ENCODE measurements around the gene SMIM17.
A peak's percentile ranks its signal among the peaks of the same experiment; 100 is the strongest.

Gene SMIM17

DNA sequence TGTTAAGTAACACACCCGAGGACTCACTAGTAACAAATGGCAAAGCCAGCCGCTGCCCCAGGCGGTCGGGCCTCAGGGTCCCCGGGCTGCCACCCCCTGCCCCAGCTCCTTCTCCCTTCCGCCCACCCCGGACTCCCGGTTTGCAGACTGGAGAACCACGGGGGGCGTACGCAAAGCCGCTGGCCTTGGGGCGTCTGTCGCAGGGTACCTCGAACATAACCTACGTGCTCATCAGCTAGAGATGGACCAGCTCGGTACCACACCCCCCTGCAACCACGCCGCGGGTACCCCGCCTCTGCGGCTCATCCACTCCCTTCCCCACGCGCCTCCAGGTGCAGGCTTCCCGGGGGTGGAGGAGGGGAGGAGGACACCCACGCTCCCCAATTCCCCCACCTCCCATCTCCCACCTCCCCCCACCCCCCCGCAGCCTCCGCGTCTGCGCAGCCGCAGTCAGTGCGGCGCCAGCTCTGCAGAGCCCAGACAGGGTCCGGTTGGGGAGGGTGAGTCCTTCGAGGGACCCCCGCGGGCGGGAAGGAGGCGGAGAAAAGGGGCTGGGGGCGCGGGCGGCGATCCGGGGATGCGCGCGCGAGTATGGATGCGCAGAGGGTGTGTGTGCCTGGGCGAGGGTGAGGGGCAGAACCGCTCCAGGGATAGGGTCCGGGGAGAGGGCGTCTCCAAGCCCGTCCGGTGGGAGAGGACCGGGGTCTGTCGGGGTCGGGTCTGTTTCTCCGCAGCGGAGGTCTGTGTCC, at the start of gene SMIM17:
Gene SMIM17 (plus strand): TSS at position 449 of the 749 bp plus-strand sequence. CDS start 2,509 bp downstream, outside the sequence.
- FAIRE-seq (no peak), DNase-seq (ENCODE audit: insufficient read length, low spot score) (no peak)

DNA sequence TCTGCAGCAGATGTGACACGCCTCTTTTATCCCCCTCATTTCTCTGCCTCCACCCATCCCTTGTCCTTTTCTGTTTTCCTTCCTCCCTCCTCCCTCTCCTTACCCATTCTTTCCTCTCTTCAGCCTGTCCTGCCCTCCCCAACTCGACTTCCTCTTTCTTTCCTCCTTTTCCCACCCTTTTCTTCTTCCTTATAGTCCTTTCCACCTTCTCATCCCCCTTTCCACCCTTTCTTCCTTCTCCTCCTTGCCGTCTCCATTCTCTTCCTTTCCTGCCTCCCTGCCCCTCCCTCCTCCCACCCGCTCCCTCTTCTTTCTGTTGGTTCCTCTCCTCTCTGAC, 48.5 kb upstream of the SMIM17 start:
- FAIRE-seq (no peak), DNase-seq (ENCODE audit: insufficient read length, low spot score) (no peak)

DNA sequence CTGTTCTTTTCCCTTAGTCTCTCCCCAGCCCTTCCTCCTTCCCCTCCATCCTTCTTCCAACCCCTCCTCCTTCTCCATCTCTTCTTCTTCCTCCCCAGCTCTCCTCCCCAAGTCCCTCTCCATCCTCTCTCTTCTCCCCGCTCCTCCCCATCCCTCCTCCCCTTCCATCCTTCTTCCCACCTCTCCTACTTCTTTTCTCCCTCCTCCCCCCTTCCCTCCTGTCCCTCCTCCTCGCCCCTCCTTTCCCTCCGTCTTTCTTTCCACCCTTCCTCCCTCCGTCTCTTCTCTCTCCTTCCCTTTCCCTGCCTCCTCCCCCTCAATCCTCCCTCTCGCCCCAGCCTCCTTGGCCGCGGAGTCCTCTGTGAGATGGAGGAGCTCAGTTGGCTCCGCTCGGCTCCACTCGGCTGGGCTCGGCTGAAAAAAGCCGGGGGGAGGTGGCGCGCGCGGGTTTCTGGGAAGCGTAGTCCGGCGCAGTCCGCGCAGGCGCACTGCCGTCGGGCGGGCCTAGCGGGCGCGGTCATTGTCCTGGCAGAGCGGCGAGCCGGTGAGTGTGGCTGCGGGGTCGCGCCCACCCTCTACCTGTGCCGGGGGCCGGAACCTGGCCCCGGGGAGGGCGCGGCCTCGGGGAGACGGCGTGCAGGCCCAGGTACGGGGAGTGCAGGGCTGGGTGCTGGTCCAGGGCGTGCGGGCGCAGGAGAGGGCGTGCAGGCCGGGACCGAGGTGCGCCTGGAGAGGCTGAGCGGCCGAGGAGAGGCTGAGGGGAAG, 48.0 kb upstream of the SMIM17 start, which contains the start of gene ZNF71:
Gene ZNF71 (plus strand): TSS at position 520 of the 765 bp plus-strand sequence. CDS start 6,257 bp downstream, outside the sequence.
- FAIRE-seq (peak; percentile 35), DNase-seq (ENCODE audit: insufficient read length, low spot score) (peak; percentile 82)

- DNase-seq (ENCODE audit: insufficient read length, low spot score) = no peak
- FAIRE-seq = no peak
These were observed 47.4 kb upstream of the SMIM17 start for GRCh38 chr19:56595548-56595899.

GRCh38 chr19:56596676-56597075, 46.3 kb upstream of the SMIM17 start:
- DNase-seq (ENCODE audit: insufficient read length, low spot score) = no peak
- FAIRE-seq = no peak

DNA sequence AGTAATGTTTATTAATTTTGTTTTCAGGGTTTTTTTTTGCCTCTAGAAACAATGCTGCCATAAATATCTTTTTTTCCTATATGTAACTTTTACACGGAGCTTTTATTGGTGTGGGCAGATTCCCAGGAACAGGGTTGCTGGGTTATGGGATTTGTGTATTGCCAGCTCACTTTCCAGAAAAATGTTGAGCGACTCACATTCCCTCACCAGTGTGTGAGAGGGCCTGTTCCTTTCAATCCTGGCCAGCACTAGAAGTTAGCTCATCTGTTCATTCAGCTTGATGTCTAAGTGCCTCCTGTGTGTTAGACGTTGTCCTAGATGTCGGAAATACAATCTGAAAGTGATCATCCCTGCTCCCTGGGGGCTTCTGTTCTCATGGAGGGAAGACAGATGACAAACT, 45.3 kb upstream of the SMIM17 start:
- FAIRE-seq = no peak
- no peak for DNase-seq (ENCODE audit: insufficient read length, low spot score)

- no peak for DNase-seq (ENCODE audit: insufficient read length, low spot score)
- FAIRE-seq = no peak
These were observed 41.6 kb upstream of the SMIM17 start for GRCh38 chr19:56601375-56601774.

- FAIRE-seq (no peak), DNase-seq (ENCODE audit: insufficient read length, low spot score) (no peak)
These were observed 39.1 kb upstream of the SMIM17 start for GRCh38 chr19:56603829-56604228.

DNA sequence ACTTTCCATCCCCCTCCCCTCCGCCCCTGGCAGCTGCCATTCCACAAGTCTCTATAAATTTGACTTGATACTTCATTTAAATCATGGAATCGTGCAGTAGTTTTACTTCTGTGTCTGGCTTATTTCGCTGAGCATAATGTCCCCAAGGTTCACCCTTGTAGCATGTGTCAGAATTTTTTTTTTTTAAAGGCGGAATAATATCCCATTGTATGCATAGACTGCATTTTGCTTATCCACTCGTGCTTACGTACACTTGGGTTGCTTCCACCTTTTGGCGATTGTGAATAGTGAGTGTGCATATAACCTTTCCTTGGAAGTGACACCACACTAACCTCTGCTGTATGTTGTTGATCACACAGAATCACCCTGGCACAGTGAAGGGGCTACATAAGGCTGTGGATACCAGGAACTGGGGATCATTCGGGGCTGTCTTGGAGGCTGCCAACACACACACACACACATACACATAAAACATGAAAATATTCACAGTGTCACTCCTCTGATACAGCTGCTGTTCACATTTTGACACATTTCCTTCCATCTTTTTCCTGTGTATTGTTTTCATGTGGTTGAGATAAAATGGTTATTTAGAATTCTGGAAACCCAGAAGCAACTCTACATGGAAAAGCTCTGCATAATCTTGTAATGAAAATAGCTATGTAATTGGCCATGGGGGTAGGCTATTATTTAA, 34.5 kb upstream of the SMIM17 start:
- DNase-seq (ENCODE audit: insufficient read length, low spot score) (no peak), FAIRE-seq (no peak)

DNA sequence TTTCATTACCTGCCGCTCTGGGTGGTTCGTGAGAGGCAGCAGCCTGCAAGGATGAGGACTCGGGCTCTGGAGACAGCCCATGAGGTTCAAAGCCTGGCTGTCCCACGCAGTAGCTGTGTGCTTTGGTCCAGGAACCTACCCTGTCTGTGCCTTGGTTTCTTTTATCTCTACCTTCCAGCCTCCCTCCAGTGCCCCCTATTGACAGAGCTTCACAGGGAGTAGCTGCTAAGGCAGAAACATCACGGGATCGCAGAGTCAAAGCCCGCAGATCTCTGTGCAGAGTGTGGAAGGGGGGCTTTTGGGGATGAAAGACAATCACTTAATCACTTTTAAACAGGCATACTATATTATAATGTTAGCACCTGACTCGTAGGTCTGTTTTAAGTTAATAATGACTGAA, 31.7 kb upstream of the SMIM17 start:
- no peak for DNase-seq (ENCODE audit: insufficient read length, low spot score)
- no peak for FAIRE-seq

DNA sequence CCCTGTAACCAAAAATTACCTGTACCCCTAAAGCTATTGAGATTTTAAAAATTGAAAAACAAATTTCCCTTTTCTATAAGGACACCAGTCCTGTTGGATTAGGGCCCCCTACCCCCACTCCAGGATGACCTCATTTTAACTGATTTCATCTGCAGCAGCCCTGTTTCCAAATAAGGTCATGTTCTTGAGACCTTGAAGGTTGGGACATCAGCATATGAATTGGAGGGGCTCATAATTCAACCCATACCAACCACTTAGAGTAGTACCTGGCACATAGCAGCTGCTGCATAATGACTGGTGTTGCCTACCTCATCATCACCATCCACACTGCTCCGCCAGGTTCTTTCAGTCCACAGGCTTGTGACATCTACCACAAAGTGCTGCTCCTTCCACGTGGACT, 30.2 kb upstream of the SMIM17 start:
- DNase-seq (ENCODE audit: insufficient read length, low spot score) (no peak), FAIRE-seq (no peak)

DNA sequence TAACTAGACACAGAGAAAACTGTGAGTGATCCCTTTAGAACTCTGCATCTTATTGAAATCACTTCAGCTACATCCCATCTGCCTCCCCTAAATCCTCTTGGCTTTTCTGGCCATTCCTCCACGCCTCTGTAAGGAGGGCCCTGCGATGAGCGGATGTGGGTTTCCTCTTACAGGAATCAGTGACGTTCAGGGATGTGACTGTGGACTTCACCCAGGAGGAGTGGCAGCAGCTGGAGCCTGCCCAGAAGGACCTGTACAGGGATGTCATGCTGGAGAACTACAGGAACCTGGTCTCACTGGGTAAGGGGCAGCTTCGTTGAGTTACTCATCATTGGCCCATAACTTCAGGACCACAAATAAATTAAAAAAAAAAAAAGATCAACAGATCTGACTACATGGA, 29.3 kb upstream of the SMIM17 start:
- DNase-seq (ENCODE audit: insufficient read length, low spot score) = no peak
- FAIRE-seq = no peak

- no peak for FAIRE-seq
- no peak for DNase-seq (ENCODE audit: insufficient read length, low spot score)
These were observed 25.4 kb upstream of the SMIM17 start for GRCh38 chr19:56617531-56617930.

DNA sequence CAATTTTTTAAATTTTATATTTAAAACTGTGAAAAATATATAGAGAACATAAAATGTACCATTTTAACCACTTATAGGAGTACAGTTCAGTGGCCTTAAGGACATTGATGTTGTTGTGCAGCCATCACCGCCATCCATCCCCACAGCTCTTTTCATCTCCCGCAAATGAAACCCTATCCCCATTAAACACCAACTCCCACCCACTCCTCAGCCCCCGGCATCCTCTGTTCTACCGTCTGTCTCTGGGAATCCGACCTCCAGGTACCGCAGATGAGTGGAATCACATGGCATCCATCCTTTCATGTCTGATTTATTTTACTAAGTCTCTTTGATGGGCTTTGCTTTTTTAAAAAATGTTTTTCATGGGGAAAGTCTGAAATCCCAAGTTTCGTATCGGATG, 23.8 kb upstream of the SMIM17 start:
- FAIRE-seq = no peak
- no peak for DNase-seq (ENCODE audit: insufficient read length, low spot score)

DNA sequence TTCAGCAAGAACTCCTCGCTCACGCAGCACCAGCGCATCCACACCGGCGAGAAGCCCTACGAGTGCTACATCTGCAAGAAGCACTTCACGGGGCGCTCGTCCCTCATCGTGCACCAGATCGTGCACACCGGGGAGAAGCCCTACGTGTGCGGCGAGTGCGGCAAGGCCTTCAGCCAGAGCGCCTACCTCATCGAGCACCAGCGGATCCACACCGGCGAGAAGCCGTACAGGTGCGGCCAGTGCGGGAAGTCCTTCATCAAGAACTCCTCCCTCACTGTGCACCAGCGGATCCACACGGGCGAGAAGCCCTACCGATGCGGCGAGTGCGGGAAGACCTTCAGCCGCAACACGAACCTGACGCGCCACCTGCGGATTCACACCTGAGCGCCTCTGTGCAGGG, 20.6 kb upstream of the SMIM17 start:
- no peak for DNase-seq (ENCODE audit: insufficient read length, low spot score)
- no peak for FAIRE-seq

DNA sequence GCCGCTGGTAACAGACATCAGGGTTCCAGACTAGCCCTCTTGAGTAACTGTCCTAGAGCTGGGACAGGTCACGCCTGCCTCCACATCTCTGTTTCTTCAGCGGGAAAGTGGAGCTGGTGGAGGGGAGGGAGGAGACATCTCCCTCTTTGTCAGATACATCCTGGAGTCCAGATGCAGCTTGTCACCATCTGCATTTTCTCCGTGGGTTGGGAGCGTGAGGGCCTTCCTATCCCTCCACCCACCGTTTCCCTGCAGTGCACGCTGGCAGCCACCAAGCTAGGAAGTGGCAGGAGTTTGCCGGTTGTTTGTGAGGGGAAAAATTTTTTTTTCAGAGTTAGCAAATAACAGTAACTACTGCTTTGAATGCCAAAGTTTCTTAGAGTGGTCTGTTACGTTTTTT, 20.0 kb upstream of the SMIM17 start:
- no peak for FAIRE-seq

GRCh38 chr19:56625708-56626107, 17.3 kb upstream of the SMIM17 start:
- FAIRE-seq (no peak), DNase-seq (ENCODE audit: insufficient read length, low spot score) (no peak)

More for the DNA sequence above, 20.0 kb upstream of the SMIM17 start:
- no peak for DNase-seq (ENCODE audit: insufficient read length, low spot score)

GRCh38 chr19:56633021-56633420, 9.9 kb upstream of the SMIM17 start:
- FAIRE-seq = no peak
- DNase-seq (ENCODE audit: insufficient read length, low spot score) = no peak

DNA sequence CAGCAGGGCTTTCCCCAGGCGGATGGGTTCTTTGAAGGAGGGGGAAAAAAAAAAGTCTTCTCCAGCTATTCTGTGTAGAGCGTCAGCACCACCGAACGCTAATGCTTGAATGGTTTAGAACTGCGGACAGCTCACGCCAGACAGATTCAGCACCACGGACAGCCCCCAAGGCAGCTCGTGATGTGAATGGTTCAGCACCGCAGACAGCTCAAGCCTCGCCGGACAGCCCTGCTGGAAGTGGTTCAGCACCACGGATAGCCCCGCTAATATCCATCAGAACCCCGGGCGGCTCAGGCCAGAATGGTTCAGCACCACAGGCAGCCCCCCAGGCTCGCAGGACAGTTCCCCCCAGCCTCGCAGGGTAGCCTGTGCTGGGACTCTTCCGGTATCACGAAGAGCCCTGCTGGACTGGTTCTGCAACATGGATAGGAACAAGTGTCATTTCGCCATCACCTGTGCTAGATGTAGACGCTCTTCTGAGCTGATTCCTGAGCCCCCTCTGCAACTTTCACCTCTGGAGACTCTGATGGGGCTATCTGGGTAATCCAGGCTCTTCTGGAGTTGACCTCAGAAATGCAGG, 4.9 kb upstream of the SMIM17 start:
- no peak for FAIRE-seq
- no peak for DNase-seq (ENCODE audit: insufficient read length, low spot score)

GRCh38 chr19:56639217-56639616, 3.7 kb upstream of the SMIM17 start:
- DNase-seq (ENCODE audit: insufficient read length, low spot score) (no peak), FAIRE-seq (no peak)

DNA sequence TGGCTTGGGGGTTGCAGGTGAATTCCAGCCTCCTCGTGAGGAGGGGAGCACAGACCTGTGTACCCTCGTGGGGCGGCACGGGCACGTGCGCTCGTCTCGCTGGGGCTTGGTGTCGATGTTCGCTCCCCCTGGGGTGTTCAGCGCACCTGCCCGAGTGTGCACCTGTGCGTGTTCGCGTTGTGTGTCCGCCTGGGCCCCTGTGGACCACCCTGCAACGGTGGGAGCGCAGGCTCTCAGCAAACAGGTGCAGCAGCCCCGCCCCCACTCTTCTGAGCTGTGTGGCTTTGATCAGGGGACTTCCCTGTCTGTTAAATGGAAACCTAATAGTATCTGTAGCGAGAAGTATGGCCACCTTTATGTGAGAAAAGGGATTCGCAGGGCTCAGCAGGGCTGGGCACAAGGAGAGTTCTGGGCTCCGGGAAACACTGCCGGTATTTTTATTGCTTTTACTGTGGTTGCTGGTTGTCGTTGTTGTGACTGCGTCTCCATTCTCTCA, 549 bp downstream of the SMIM17 start:
- FAIRE-seq = no peak
- no peak for DNase-seq (ENCODE audit: insufficient read length, low spot score)
